ENCODE data around the gene CRY1. TPM values are rescaled to one million over a fixed set of nuclear protein-coding genes. Genes with fewer than 3 reads are reported as not detected.
A peak's percentile ranks its signal among the peaks of the same experiment; 100 is the strongest.
"Not testable (repeated sequence)": the region's sequence is repeated elsewhere in the genome, so short reads cannot be mapped to it uniquely, and the experiment has no call there.

The CRY1 gene
- total RNA-seq, 1 experiment from 2014 or later, result 38.0 TPM

- DNase-seq, result no peak
- H3K36me3 ChIP-seq, result 0 out of 2 replicates have a peak, but pooled peaks cover 3% of the 10 kb centered on the region
- no peaks in the 10 kb centered on the region for H3K9me3 ChIP-seq (replicated peaks)
Observed at GRCh38 chr12:107019546-107019945, 73.8 kb downstream of the CRY1 start.

GRCh38 chr12:107017042-107017441, 76.3 kb downstream of the CRY1 start:
- Histone ChIP-seq H3K4me1 (no peaks in the 10 kb centered on the region), H3K4me3 (no peak overlapping the region), H3K27me3 (no peaks in the 10 kb centered on the region), H3K9me3 (replicated peaks) (no peaks in the 10 kb centered on the region), H3K36me3 (peaks cover 3% of the 10 kb centered on the region; the same call in 1 of the 2 replicates), H3K27ac (no peak overlapping the region)
- DNase-seq, result no peak

More at GRCh38 chr12:107019546-107019945, 73.8 kb downstream of the CRY1 start:
- no peaks in the 10 kb centered on the region for H3K27me3 ChIP-seq
- no peak overlapping the region for H3K27ac ChIP-seq
- H3K4me1 ChIP-seq, result no peaks in the 10 kb centered on the region
- no peak overlapping the region for H3K4me3 ChIP-seq

GRCh38 chr12:107014055-107014454, 79.3 kb downstream of the CRY1 start:
- no peaks in the 10 kb centered on the region for H3K9me3 ChIP-seq (replicated peaks)
- H3K27me3 ChIP-seq, result no peaks in the 10 kb centered on the region
- no peak overlapping the region for H3K27ac ChIP-seq
- no peaks in the 10 kb centered on the region for H3K4me1 ChIP-seq
- DNase-seq, result no peak
- no peak overlapping the region for H3K4me3 ChIP-seq
- H3K36me3 ChIP-seq, result no peaks in the 10 kb centered on the region; the same call in none of the 2 replicates

GRCh38 chr12:107012736-107013425, 80.5 kb downstream of the CRY1 start:
- Histone ChIP-seq H3K9me3 (replicated peaks) (no peaks in the 10 kb centered on the region), H3K4me1 (no peaks in the 10 kb centered on the region), H3K27ac (no peak overlapping the region), H3K27me3 (no peaks in the 10 kb centered on the region), H3K4me3 (no peak overlapping the region), H3K36me3 (no peaks in the 10 kb centered on the region; the same call in none of the 2 replicates)
- DNase-seq, result no peak

- no peak overlapping the region for H3K4me3 ChIP-seq
- H3K4me1 ChIP-seq, result no peaks in the 10 kb centered on the region
- H3K36me3 ChIP-seq, result no peaks in the 10 kb centered on the region; the same call in none of the 2 replicates
- no peaks in the 10 kb centered on the region for H3K9me3 ChIP-seq (replicated peaks)
- no peak overlapping the region for H3K27ac ChIP-seq
- DNase-seq, result no peak
- no peaks in the 10 kb centered on the region for H3K27me3 ChIP-seq
Observed at GRCh38 chr12:107011519-107011918, 81.8 kb downstream of the CRY1 start.

- Histone ChIP-seq H3K4me3 (no peak overlapping the region), H3K4me1 (no peaks in the 10 kb centered on the region), H3K27ac (no peak overlapping the region), H3K27me3 (no peaks in the 10 kb centered on the region), H3K9me3 (replicated peaks) (no peaks in the 10 kb centered on the region), H3K36me3 (peaks cover 4% of the 10 kb centered on the region)
- no peak for DNase-seq
Observed at GRCh38 chr12:107007411-107007810, 85.9 kb downstream of the CRY1 start.

- H3K36me3 ChIP-seq, result peaks cover 14% of the 10 kb centered on the region
- not testable (repeated sequence) for H3K27ac ChIP-seq; H3K27me3 ChIP-seq; DNase-seq; H3K4me3 ChIP-seq; H3K4me1 ChIP-seq; H3K9me3 ChIP-seq (replicated peaks)
Observed at GRCh38 chr12:107002665-107003064, 90.7 kb downstream of the CRY1 start.

GRCh38 chr12:106999446-106999845, 93.9 kb downstream of the CRY1 start:
- Histone ChIP-seq H3K4me3 (no peak overlapping the region), H3K27me3 (no peaks in the 10 kb centered on the region), H3K4me1 (no peaks in the 10 kb centered on the region), H3K27ac (no peak overlapping the region), H3K9me3 (replicated peaks) (no peaks in the 10 kb centered on the region), H3K36me3 (peaks cover 36% of the 10 kb centered on the region)
- DNase-seq, result no peak

GRCh38 chr12:106997916-106998315, 95.4 kb downstream of the CRY1 start:
- H3K27ac ChIP-seq, result no peak overlapping the region
- no peaks in the 10 kb centered on the region for H3K9me3 ChIP-seq (replicated peaks)
- H3K4me3 ChIP-seq, result no peak overlapping the region
- H3K4me1 ChIP-seq, result no peaks in the 10 kb centered on the region
- no peaks in the 10 kb centered on the region for H3K27me3 ChIP-seq
- no peak for DNase-seq
- H3K36me3 ChIP-seq, result peaks cover 32% of the 10 kb centered on the region

- peaks cover 39% of the 10 kb centered on the region for H3K36me3 ChIP-seq
- not testable (repeated sequence) for H3K4me3 ChIP-seq; H3K27ac ChIP-seq; H3K4me1 ChIP-seq; DNase-seq; H3K27me3 ChIP-seq; H3K9me3 ChIP-seq (replicated peaks)
Observed at GRCh38 chr12:106996102-106996501, 97.2 kb downstream of the CRY1 start.

- H3K4me3 ChIP-seq, result no peak overlapping the region
- no peaks in the 10 kb centered on the region for H3K9me3 ChIP-seq (replicated peaks)
- no peaks in the 10 kb centered on the region for H3K4me1 ChIP-seq
- H3K36me3 ChIP-seq, result peaks cover 35% of the 10 kb centered on the region
- no peak overlapping the region for H3K27ac ChIP-seq
- no peaks in the 10 kb centered on the region for H3K27me3 ChIP-seq
- no peak for DNase-seq
Observed at GRCh38 chr12:106994579-106995220, 98.6 kb downstream of the CRY1 start.

- H3K4me1 ChIP-seq, result peaks cover 10% of the 10 kb centered on the region
- H3K4me3 ChIP-seq, result no peak overlapping the region; the same call in 1 of the 2 replicates
- H3K27me3 ChIP-seq, result no peaks in the 10 kb centered on the region
- peak overlapping the region; percentile 72 for H3K27ac ChIP-seq
- H3K9me3 ChIP-seq (replicated peaks), result no peaks in the 10 kb centered on the region
- H3K36me3 ChIP-seq, result peaks cover 20% of the 10 kb centered on the region
- DNase-seq, result no peak
Observed at GRCh38 chr12:106987846-106988245, 105.5 kb downstream of the CRY1 start.

GRCh38 chr12:106986625-106987389, 106.5 kb downstream of the CRY1 start, which contains the start of gene MTERF2:
Gene MTERF2, minus strand, starts transcription at chr12:106987146. Its CDS starts 8,432 bp downstream, at chr12:106978714.
- no peaks in the 10 kb centered on the region for H3K27me3 ChIP-seq
- no peaks in the 10 kb centered on the region for H3K9me3 ChIP-seq (replicated peaks)
- H3K4me3 ChIP-seq, result peak within 1 kb of the TSS; percentile 94
- peaks cover 10% of the 10 kb centered on the region for H3K4me1 ChIP-seq
- H3K27ac ChIP-seq, result peak within 1 kb of the TSS; percentile 72
- peaks cover 13% of the 10 kb centered on the region for H3K36me3 ChIP-seq
- peak; percentile 93 to 97 for DNase-seq

GRCh38 chr12:106986135-106986534, 107.2 kb downstream of the CRY1 start:
- Histone ChIP-seq H3K9me3 (replicated peaks) (no peaks in the 10 kb centered on the region), H3K27me3 (no peaks in the 10 kb centered on the region), H3K4me3 (peak overlapping the region; percentile 94), H3K36me3 (peaks cover 13% of the 10 kb centered on the region), H3K27ac (no peak overlapping the region; the same call in 1 of the 2 replicates), H3K4me1 (peaks cover 10% of the 10 kb centered on the region)
- DNase-seq, result no peak

- Histone ChIP-seq H3K9me3 (replicated peaks) (no peaks in the 10 kb centered on the region), H3K4me1 (peaks cover 10% of the 10 kb centered on the region), H3K4me3 (no peak overlapping the region), H3K27me3 (no peaks in the 10 kb centered on the region), H3K27ac (no peak overlapping the region), H3K36me3 (peaks cover 13% of the 10 kb centered on the region)
- DNase-seq, result peak; percentile 11 to 47
Observed at GRCh38 chr12:106985479-106985878, 107.9 kb downstream of the CRY1 start.
